HepG2 (cell line): ENCODE results near the gene PACS1. TPM values are rescaled to one million over a fixed set of nuclear protein-coding genes. Genes with fewer than 3 reads are reported as not detected.
"Not testable (repeated sequence)": the region's sequence is repeated elsewhere in the genome, so short reads cannot be mapped to it uniquely, and the experiment has no call there.

Experiments used
- ATAC-seq: fragments of 200-7000 bp; cut with Tn5 transposase; 3 replicates; pipeline ENCODE4 v1.9.1; 2020; ENCODE audit warnings: mild to moderate bottlenecking, moderate library complexity
- BruUV-seq: library from RNA; stranded (reverse); fragments of 400-500 nt; replicated peaks from 2 replicates; lab custom pipeline; 2021; lab: Mats Ljungman, UMichigan
- CTCF ChIA-PET: fragments of 300-600 bp; formaldehyde crosslinking; extraction: SDS; loops from one replicate; lab custom pipeline; 2021; ENCODE audit warnings: low total read pairs, inconsistent platforms, low intra/inter-chr PET ratio; lab: Yijun Ruan, JAX
- POLR2A ChIA-PET: fragments of 350-600 bp; sonication (Branson Sonifier 250); formaldehyde crosslinking; loops from one replicate; lab custom pipeline; 2020; ENCODE audit warnings: antibody characterized with exemption, inconsistent platforms; lab: Yijun Ruan, JAX
- DNase-seq: peaks from one replicate; pipeline ENCODE4 v3.0.0-alpha.2; 2015; ENCODE audit warnings: low spot score
- FAIRE-seq: peaks from 3 replicates; lab custom pipeline; 2011; peaks lifted over from hg19 to GRCh38; lab: Jason Lieb, UNC
- H2AFZ ChIP-seq: one replicate; pipeline ENCODE4 v1.6.1; 2011; ENCODE audit warnings: low read length, inconsistent platforms
- H3K27ac ChIP-seq: fragments of 300-600 bp; 3 replicates; pipeline ENCODE4 v1.8.0; 2011; ENCODE audit warnings: mixed run types, mild to moderate bottlenecking, mixed read lengths, low read length, inconsistent platforms; ENCODE audit not compliant: insufficient read depth; ENCODE audit errors: extremely low read length
- H3K27me3 ChIP-seq, 2 experiments: fragments of 200-600 bp in 1 of 2; 2 replicates in 1 of 2; 3 replicates in 1 of 2; pipeline versions ENCODE4 v1.6.0 to v1.8.0; 2011; ENCODE audit warnings: low read length in 2 of 2, mild to moderate bottlenecking in 2 of 2, moderate library complexity in 2 of 2, inconsistent platforms in 1 of 2; ENCODE audit not compliant: insufficient read depth in 2 of 2, control insufficient read depth in 1 of 2
- H3K36me3 ChIP-seq, 2 experiments: fragments of 200-600 bp in 1 of 2; replicated peaks in 1 of 2; 2 replicates in 1 of 2; 3 replicates in 1 of 2; pipeline versions ENCODE4 v1.5.1 to v1.8.0; 2011; ENCODE audit warnings: low read length in 2 of 2, inconsistent platforms in 1 of 2; ENCODE audit not compliant: insufficient read depth in 2 of 2, control insufficient read depth in 1 of 2
- H3K4me1 ChIP-seq: 2 replicates; pipeline ENCODE4 v1.5.1; 2012; ENCODE audit warnings: low read length, inconsistent platforms; ENCODE audit not compliant: insufficient read depth
- H3K4me2 ChIP-seq: 2 replicates; pipeline ENCODE4 v1.6.0; 2011; ENCODE audit warnings: low read depth, low read length, inconsistent platforms
- H3K4me3 ChIP-seq, 3 experiments: fragments of 200-600 bp in 1 of 3; sonication (generic), shearing (Covaris generic) in 1 of 3; replicated peaks in 1 of 3; 2 replicates each; pipeline ENCODE4 v1.5.1; 2011 to 2016; ENCODE audit warnings: low read length in 3 of 3, inconsistent platforms in 2 of 3, low read depth in 2 of 3, mild to moderate bottlenecking in 2 of 3, control low read depth in 1 of 3, mixed read lengths in 1 of 3; ENCODE audit not compliant: insufficient read depth in 1 of 3
- H3K79me2 ChIP-seq: one replicate; pipeline ENCODE4 v1.6.1; 2011; ENCODE audit warnings: low read length, inconsistent platforms; ENCODE audit not compliant: insufficient read depth
- H3K9ac ChIP-seq: 2 replicates; pipeline ENCODE4 v1.6.0; 2011; ENCODE audit warnings: mild to moderate bottlenecking, low read depth, low read length, inconsistent platforms; ENCODE audit not compliant: insufficient read depth
- H3K9me3 ChIP-seq: 2 replicates; pipeline ENCODE4 v1.5.1; 2012; ENCODE audit warnings: mild to moderate bottlenecking, low read length
- H4K20me1 ChIP-seq: 2 replicates; pipeline ENCODE4 v1.6.0; 2011; ENCODE audit warnings: inconsistent platforms, mild to moderate bottlenecking, low read length, moderate library complexity; ENCODE audit not compliant: insufficient read depth
- ARID3A ChIP-seq: IDR thresholded peaks from 2 replicates; pipeline ENCODE4 v1.6.1; 2012; ENCODE audit warnings: low read depth, low read length, improper control_type of control experiment
- ATM ChIP-seq: fragments of 450-650 bp; IDR thresholded peaks from 2 replicates; pipeline ENCODE4 v1.7.1; 2017; ENCODE audit warnings: mild to moderate bottlenecking, borderline replicate concordance
- ELF3 ChIP-seq: IDR thresholded peaks from 2 replicates; pipeline ENCODE4 v1.6.1; 2016; ENCODE audit warnings: missing genetic modification reagents, missing compliant biosample characterization
- NFYB ChIP-seq: sonication (generic); formaldehyde crosslinking; IDR thresholded peaks from 2 replicates; pipeline ENCODE4 v1.4.0; 2020; ENCODE audit warnings: missing genetic modification reagents
- RBAK ChIP-seq: sonication (generic); formaldehyde crosslinking; IDR thresholded peaks from 2 replicates; pipeline ENCODE4 v1.5.1; 2020; ENCODE audit warnings: mild to moderate bottlenecking, missing genetic modification reagents
- STAG1 ChIP-seq: sonication (generic); formaldehyde crosslinking; IDR thresholded peaks from 2 replicates; pipeline ENCODE4 v1.4.0; 2020; ENCODE audit warnings: missing genetic modification reagents
- TBP ChIP-seq: sonication (generic); formaldehyde crosslinking; IDR thresholded peaks from 2 replicates; pipeline ENCODE4 v1.5.0; 2020; ENCODE audit warnings: missing genetic modification reagents
- ZFYVE20 ChIP-seq: sonication (generic); formaldehyde crosslinking; IDR thresholded peaks from 2 replicates; pipeline ENCODE4 v1.8.0; 2023; ENCODE audit warnings: low read depth, mild to moderate bottlenecking, moderate library complexity, missing genetic modification reagents, borderline replicate concordance
- ZNF17 ChIP-seq: sonication (generic); formaldehyde crosslinking; IDR thresholded peaks from 2 replicates; pipeline ENCODE4 v1.5.0; 2020; ENCODE audit warnings: mild to moderate bottlenecking, missing genetic modification reagents
- ZNF224 ChIP-seq: sonication (generic); formaldehyde crosslinking; IDR thresholded peaks from 2 replicates; pipeline ENCODE4 v1.5.0; 2020; ENCODE audit warnings: mild to moderate bottlenecking, missing genetic modification reagents
- ZNF430 ChIP-seq: sonication (generic); formaldehyde crosslinking; IDR thresholded peaks from 2 replicates; pipeline ENCODE4 v1.9.0; 2021; ENCODE audit warnings: mild to moderate bottlenecking, missing genetic modification reagents
- ZNF589 ChIP-seq: sonication (generic); formaldehyde crosslinking; conservative IDR thresholded peaks from 2 replicates; pipeline ENCODE4 v1.8.0; 2022; ENCODE audit warnings: mild to moderate bottlenecking, moderate library complexity, missing genetic modification reagents
- ZSCAN20 ChIP-seq: sonication (generic); formaldehyde crosslinking; IDR thresholded peaks from 2 replicates; pipeline ENCODE4 v1.4.0; 2020; ENCODE audit warnings: missing genetic modification reagents, mild to moderate bottlenecking, borderline replicate concordance
- WGBS: methylation state at CpG from one replicate; pipeline ENCODE4 v1.1.6; 2017; ENCODE audit warnings: low lambda C conversion rate; 5-methylcytosine and 5-hydroxymethylcytosine counted together
- in situ Hi-C: cut with HindIII; loops from 2 replicates; pipeline ENCODE4 v1.10.0; 2017; ENCODE audit warnings: low pct_unique_long_range_greater_than_20kb; ENCODE audit not compliant: extremely low pct_ligation_motif_present
- intact Hi-C: fragments of 100-400 bp; cut with micrococcal nuclease; formaldehyde crosslinking; loops from one replicate; pipeline ENCODE4 v1.10.0; 2022; ENCODE audit not compliant: unreplicated experiment
- polyA plus RNA-seq, 8 experiments: library from polyadenylated mRNA; depleted of rRNA in 3 of 8; stranded (reverse) in 7 of 8; unstranded in 1 of 8; fragments of >200 nt; fragmentation: Illumina TruSeq in 4 of 8; extraction: Trizol in 4 of 8; gene quantifications; 2 replicates each; pipeline versions ENCODE4 v1.2.1 to v1.2.3, GENCODE V29; 2011 to 2016; ENCODE audit warnings: low read depth in 4 of 8, missing spikeins in 1 of 8, mixed read lengths in 1 of 8; ENCODE audit not compliant: insufficient read depth in 1 of 8
- total RNA-seq, 5 experiments: library from RNA; depleted of rRNA; stranded (reverse); fragments of >200 nt; fragmentation: Illumina TruSeq; extraction: Trizol; gene quantifications; 2 replicates each; pipeline ENCODE4 v1.2.3, GENCODE V29; 2016; ENCODE audit warnings: low read depth in 1 of 5

Gene PACS1
- total and polyA plus RNA-seq, 2 of the 13 experiments (the other 11 are each of a cell fraction or from before 2014, with no cell fraction given): 7.6 to 8.6 TPM

GRCh38 chr11:66023186-66023440 is 47.0 kb upstream of the PACS1 start:
- H3K79me2 ChIP-seq, ATAC-seq, intact Hi-C loops, BruUV-seq, in situ Hi-C loops, H3K9me3 ChIP-seq, H3K36me3 ChIP-seq, DNase-seq, H3K27ac ChIP-seq, H2AFZ ChIP-seq, H4K20me1 ChIP-seq, FAIRE-seq: not testable (repeated sequence)
- ChIA-PET POLR2A (interaction anchor here (1.3 kb wide), 1 partner anchor 20 kb away, joined by 5 read pairs; the partner anchor contains the start of genes BANF1 and EIF1AD), CTCF (interaction anchor here (1.5 kb wide), 1 partner anchor 22 kb away, joined by 8 read pairs; no protein-coding TSS in a partner anchor)
- Histone ChIP-seq H3K4me1 (peaks cover 21% of the 10 kb centered on the region), H3K4me3 (peak overlapping the region in 1 of 3 experiments; percentile 72; a peak in 1 of 6 replicates), H3K27me3 (peaks cover 5 to 29% of the 10 kb centered on the region in 2 experiments; a peak in 3 of 5 replicates), H3K9ac (0 out of 2 replicates have a peak overlapping the region, but pooled peaks have one; percentile 64), H3K4me2 (peak overlapping the region; percentile 94)
- WGBS: 50% methylated on average over 2 of the region's 5 CpGs

- H3K4me1 ChIP-seq: peaks cover 21% of the 10 kb centered on the region
- no peaks in the 10 kb centered on the region for H3K79me2 ChIP-seq
- 62% methylated on average over 18 of the region's 18 CpGs for WGBS
- no peak within 1 kb of the TSS for H3K27ac ChIP-seq
- no peak within 1 kb of the TSS for H3K4me2 ChIP-seq
- intact Hi-C loops: no loop called here
- in situ Hi-C loops: no loop called here
- H3K4me3 ChIP-seq: no peak within 1 kb of the TSS
- no TSS peak for BruUV-seq
- no peaks in the 10 kb centered on the region for H3K9me3 ChIP-seq
- no peaks in the 10 kb centered on the region for H4K20me1 ChIP-seq
- ATAC-seq: no peak
- DNase-seq: no peak
- no peaks in the 10 kb centered on the region for H3K36me3 ChIP-seq
- POLR2A ChIA-PET: interaction anchor here (1.6 kb wide), 1 partner anchor 23 kb away, joined by 3 read pairs; the partner anchor contains the start of gene BANF1
- no peak within 1 kb of the TSS for H3K9ac ChIP-seq
- CTCF ChIA-PET: no interaction called here
- TF ChIP-seq ZSCAN20 (CRISPR knock-in tag): no peak
- no peak for TF ChIP-seq ELF3 (CRISPR knock-in tag)
- no peak for TF ChIP-seq STAG1 (CRISPR knock-in tag)
- no peak for TF ChIP-seq ZNF589 (CRISPR knock-in tag)
- TF ChIP-seq ZNF430 (CRISPR knock-in tag): no peak
- no peak for TF ChIP-seq TBP
- no peak for TF ChIP-seq ZFYVE20 (CRISPR knock-in tag)
- TF ChIP-seq RBAK: no peak
- no peak for TF ChIP-seq ARID3A
- TF ChIP-seq ZNF17 (CRISPR knock-in tag): no peak
- TF ChIP-seq ATM: no peak
- TF ChIP-seq NFYB (CRISPR knock-in tag): no peak
- TF ChIP-seq ZNF224 (CRISPR knock-in tag): no peak
- no peak within 1 kb of the TSS for H2AFZ ChIP-seq
- no peak for FAIRE-seq
- H3K27me3 ChIP-seq: peaks cover 2 to 27% of the 10 kb centered on the region in 2 experiments; a peak in 3 of 5 replicates
Measured at GRCh38 chr11:66026017-66026529, 44.0 kb upstream of the PACS1 start, which contains the start of gene CATSPER1. Gene CATSPER1, minus strand, starts transcription at chr11:66026479. Its CDS starts 100 bp downstream, at chr11:66026379.
